ENCODE results near the gene LRRC8C. TPM values are rescaled to one million over a fixed set of nuclear protein-coding genes. Genes with fewer than 3 reads are reported as not detected.

Gene LRRC8C
- total and polyA plus RNA-seq, 10 of the 15 experiments (the other 5 are each of a cell fraction or from before 2014, with no cell fraction given), result 2.3 to 16.3 (median 10.8) TPM

DNA sequence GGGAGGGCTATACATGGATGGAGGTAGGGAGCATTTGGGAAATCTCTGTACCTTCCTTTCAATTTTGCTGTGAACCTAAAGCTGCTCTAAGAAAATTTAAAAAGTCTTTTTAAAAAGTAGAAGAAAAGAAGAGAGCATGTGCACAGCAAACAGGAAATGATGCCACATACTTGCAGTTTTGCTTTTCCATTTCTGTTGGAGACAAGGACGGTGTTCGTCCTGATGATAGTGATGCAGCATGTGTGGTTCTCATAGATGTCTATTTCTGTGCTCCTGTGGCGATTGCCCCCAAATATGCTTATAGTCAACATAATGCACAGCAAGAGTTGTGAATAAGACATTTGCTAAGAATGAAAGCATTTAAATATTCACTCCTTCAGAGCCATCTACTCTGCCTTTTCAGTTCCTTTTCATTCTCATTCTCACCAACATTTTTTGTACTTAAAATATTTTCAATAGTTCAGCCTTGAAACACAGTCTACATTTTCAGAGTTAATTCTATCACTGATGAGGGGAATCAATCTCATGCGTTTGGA lies 66.6 kb downstream of the LRRC8C start:
- ChIA-PET POLR2A (interaction anchor here (1.3 kb wide), 1 partner anchor 20 kb away, joined by 4 read pairs; no protein-coding TSS in a partner anchor), CTCF (interaction anchor here (0.6 to 3.1 kb wide), 8 partner anchors 13 to 69 kb away, joined by 3 to 9 read pairs (median 3); no protein-coding TSS in a partner anchor), SMC1A (ENCODE audit: uncharacterized antibody, unreplicated experiment) (interaction anchor here (0.6 to 8.4 kb wide), 12 partner anchors 21 to 73 kb away, joined by 3 to 70 read pairs (median 5); no protein-coding TSS in a partner anchor), RAD21 (ENCODE audit: unreplicated experiment) (interaction anchor here (0.6 to 3.0 kb wide), 7 partner anchors 8 to 798 kb away, joined by 3 to 20 read pairs (median 4); no protein-coding TSS in a partner anchor)
- 24% methylated on average over 4 of the region's 4 CpGs for WGBS (ENCODE audit: insufficient coverage, insufficient replicate concordance, low lambda C conversion rate, missing lambda C conversion rate)
- ATAC-seq, result peak; percentile 57
- Histone ChIP-seq H3K79me2 (ENCODE audit: control insufficient read depth, insufficient read depth, low read length) (no peaks in the 10 kb centered on the region), H3K27ac (ENCODE audit: control insufficient read depth, insufficient read depth) (peak overlapping the region; percentile 43), H3K36me3 (ENCODE audit: control insufficient read depth in 2 of 2, insufficient read depth in 2 of 2, low read length in 1 of 2) (no peaks in the 10 kb centered on the region; a peak in 1 of 4 replicates), H2AFZ (ENCODE audit: control insufficient read depth, low read depth, low read length) (peak overlapping the region; percentile 34; the same call in 1 of the 2 replicates), H4K20me1 (ENCODE audit: control insufficient read depth, insufficient read depth) (no peaks in the 10 kb centered on the region), H3K9me3 (replicated peaks; ENCODE audit: control insufficient read depth, insufficient read depth, low read length) (no peaks in the 10 kb centered on the region; the same call in 1 of the 3 replicates), H3K4me2 (ENCODE audit: control insufficient read depth, insufficient read depth) (peak overlapping the region; percentile 77), H3K27me3 (replicated peaks in 1 of 2; ENCODE audit: control insufficient read depth in 2 of 2, insufficient read depth in 2 of 2, low read length in 1 of 2) (no peaks in the 10 kb centered on the region), H3K9ac (ENCODE audit: control insufficient read depth, insufficient read depth, low read length) (no peak overlapping the region), H3K4me1 (ENCODE audit: control insufficient read depth, insufficient read depth, low read length) (peaks cover 19% of the 10 kb centered on the region), H3K4me3 (peak overlapping the region; percentile 9; the same call in 1 of the 2 replicates)
- intact Hi-C loops (cut with micrococcal nuclease; ENCODE audit: unreplicated experiment) (no loop called here), in situ Hi-C loops (cut with MboI) (no loop called here)
- no peak for DNase-seq (ENCODE audit: low read depth, low spot score)
- FAIRE-seq, result no peak
- no TSS peak for BruUV-seq (replicated peaks)
- TF ChIP-seq JUNB (IDR thresholded peaks at IDR 0.05), result 0 out of 2 replicates have a peak, but pooled peaks have one; percentile 15
- TF ChIP-seq, protein P1, sequence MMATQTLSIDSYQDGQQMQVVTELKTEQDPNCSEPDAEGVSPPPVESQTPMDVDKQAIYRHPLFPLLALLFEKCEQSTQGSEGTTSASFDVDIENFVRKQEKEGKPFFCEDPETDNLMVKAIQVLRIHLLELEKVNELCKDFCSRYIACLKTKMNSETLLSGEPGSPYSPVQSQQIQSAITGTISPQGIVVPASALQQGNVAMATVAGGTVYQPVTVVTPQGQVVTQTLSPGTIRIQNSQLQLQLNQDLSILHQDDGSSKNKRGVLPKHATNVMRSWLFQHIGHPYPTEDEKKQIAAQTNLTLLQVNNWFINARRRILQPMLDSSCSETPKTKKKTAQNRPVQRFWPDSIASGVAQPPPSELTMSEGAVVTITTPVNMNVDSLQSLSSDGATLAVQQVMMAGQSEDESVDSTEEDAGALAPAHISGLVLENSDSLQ (IDR thresholded peaks at IDR 0.05), result no peak
- TF ChIP-seq, protein P2, sequence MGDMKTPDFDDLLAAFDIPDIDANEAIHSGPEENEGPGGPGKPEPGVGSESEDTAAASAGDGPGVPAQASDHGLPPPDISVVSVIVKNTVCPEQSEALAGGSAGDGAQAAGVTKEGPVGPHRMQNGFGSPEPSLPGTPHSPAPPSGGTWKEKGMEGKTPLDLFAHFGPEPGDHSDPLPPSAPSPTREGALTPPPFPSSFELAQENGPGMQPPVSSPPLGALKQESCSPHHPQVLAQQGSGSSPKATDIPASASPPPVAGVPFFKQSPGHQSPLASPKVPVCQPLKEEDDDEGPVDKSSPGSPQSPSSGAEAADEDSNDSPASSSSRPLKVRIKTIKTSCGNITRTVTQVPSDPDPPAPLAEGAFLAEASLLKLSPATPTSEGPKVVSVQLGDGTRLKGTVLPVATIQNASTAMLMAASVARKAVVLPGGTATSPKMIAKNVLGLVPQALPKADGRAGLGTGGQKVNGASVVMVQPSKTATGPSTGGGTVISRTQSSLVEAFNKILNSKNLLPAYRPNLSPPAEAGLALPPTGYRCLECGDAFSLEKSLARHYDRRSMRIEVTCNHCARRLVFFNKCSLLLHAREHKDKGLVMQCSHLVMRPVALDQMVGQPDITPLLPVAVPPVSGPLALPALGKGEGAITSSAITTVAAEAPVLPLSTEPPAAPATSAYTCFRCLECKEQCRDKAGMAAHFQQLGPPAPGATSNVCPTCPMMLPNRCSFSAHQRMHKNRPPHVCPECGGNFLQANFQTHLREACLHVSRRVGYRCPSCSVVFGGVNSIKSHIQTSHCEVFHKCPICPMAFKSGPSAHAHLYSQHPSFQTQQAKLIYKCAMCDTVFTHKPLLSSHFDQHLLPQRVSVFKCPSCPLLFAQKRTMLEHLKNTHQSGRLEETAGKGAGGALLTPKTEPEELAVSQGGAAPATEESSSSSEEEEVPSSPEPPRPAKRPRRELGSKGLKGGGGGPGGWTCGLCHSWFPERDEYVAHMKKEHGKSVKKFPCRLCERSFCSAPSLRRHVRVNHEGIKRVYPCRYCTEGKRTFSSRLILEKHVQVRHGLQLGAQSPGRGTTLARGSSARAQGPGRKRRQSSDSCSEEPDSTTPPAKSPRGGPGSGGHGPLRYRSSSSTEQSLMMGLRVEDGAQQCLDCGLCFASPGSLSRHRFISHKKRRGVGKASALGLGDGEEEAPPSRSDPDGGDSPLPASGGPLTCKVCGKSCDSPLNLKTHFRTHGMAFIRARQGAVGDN (IDR thresholded peaks at IDR 0.05), result peak; percentile 54; the same call in 1 of the 2 replicates
- TF ChIP-seq MEF2A (IDR thresholded peaks at IDR 0.05; ENCODE audit: insufficient read depth, low read depth, low read length), result 0 out of 2 replicates have a peak, but pooled peaks have one; percentile 27
- TF ChIP-seq SIX5 (IDR thresholded peaks at IDR 0.05; ENCODE audit: low read depth, low read length, severe bottlenecking), result no peak
